Coronary artery (tissue), 2 donors: ENCODE measurements around the gene ANP32A.

Experiments
- DNase-seq: peaks from one replicate; pipeline ENCODE4 v3.0.0-alpha.2; 2017; ENCODE audit warnings: low spot score
- H3K27ac ChIP-seq, 2 donors: fragments of 200-600 bp; sonication (generic); one replicate each; pipeline ENCODE4 v1.5.1; 2016 to 2019
- H3K4me3 ChIP-seq: fragments of 200-600 bp; sonication (generic); 2 replicates; pipeline ENCODE4 v1.5.1; 2016; ENCODE audit warnings: mild to moderate bottlenecking, moderate library complexity
- TF ChIP-seq, protein P1 (sequence below): fragments of 200-600 bp; sonication (generic); IDR thresholded peaks from one replicate; pipeline ENCODE4 v1.5.1; 2019; ENCODE audit warnings: antibody characterized with exemption

ANP32A gene

DNA sequence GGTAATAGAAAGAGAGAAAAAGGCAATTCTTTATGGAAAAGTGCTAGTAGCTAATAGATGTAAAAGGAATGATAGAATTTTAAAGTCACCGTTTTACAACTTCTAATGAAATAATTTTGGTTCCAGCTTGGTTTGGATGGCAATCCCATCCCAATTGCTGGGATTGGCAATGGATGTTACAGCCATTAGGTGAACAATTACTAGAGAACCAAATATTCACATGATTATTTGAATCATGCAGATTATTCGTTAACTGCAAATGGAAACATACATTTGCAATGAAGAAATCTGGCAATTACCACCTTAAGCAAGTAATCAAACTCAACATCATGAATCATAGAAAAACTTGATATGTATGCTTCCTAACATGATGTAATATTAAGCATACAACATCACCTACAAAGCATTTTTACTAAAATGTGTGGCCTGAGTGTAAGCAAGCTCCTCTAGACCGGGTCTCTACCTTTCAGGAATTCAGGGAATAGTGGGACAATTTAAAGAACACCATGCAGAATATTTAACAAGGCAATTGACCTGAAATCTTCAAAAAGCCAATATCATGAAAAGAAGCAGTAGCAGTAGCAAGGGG, 26.2 kb upstream of the ANP32A start:
- TF ChIP-seq, protein P1, sequence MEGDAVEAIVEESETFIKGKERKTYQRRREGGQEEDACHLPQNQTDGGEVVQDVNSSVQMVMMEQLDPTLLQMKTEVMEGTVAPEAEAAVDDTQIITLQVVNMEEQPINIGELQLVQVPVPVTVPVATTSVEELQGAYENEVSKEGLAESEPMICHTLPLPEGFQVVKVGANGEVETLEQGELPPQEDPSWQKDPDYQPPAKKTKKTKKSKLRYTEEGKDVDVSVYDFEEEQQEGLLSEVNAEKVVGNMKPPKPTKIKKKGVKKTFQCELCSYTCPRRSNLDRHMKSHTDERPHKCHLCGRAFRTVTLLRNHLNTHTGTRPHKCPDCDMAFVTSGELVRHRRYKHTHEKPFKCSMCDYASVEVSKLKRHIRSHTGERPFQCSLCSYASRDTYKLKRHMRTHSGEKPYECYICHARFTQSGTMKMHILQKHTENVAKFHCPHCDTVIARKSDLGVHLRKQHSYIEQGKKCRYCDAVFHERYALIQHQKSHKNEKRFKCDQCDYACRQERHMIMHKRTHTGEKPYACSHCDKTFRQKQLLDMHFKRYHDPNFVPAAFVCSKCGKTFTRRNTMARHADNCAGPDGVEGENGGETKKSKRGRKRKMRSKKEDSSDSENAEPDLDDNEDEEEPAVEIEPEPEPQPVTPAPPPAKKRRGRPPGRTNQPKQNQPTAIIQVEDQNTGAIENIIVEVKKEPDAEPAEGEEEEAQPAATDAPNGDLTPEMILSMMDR = no peak
- Histone ChIP-seq H3K4me3 (no peak overlapping the region), H3K27ac (no peak overlapping the region)
- DNase-seq = no peak

DNA sequence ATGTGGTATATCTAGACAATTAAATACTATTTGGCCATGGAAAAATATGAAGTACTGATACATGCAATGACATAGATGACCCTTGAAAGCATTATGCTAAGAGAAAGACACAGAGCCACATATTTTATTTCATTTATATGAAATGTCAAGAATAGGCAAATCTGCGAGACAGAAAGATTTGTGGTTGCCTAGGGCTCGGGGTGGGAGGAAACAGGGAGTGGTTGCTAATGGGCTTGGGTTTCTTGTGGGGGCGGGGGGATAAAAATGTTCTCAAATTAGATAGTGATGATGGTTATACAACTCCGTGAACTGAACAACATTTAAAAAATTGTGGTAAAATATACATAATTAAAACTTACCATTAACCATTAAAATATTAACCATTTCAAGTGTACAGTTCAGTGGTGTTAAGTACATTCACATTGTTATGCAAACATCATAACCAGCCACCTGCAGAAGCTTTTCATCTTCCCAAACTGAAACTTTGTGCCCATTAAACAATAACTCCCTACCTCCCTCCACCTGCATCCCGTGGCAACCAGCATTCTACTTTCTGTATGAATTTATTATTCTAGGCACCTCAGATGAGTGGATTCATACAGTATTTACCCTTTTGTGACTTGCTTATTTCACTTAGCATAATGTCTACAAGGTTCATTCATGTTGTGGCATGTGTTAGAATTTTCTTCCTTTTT, 24.3 kb upstream of the ANP32A start:
- TF ChIP-seq, protein P1 = no peak
- Histone ChIP-seq H3K4me3 (no peak overlapping the region), H3K27ac (no peak overlapping the region)
- no peak for DNase-seq

DNA sequence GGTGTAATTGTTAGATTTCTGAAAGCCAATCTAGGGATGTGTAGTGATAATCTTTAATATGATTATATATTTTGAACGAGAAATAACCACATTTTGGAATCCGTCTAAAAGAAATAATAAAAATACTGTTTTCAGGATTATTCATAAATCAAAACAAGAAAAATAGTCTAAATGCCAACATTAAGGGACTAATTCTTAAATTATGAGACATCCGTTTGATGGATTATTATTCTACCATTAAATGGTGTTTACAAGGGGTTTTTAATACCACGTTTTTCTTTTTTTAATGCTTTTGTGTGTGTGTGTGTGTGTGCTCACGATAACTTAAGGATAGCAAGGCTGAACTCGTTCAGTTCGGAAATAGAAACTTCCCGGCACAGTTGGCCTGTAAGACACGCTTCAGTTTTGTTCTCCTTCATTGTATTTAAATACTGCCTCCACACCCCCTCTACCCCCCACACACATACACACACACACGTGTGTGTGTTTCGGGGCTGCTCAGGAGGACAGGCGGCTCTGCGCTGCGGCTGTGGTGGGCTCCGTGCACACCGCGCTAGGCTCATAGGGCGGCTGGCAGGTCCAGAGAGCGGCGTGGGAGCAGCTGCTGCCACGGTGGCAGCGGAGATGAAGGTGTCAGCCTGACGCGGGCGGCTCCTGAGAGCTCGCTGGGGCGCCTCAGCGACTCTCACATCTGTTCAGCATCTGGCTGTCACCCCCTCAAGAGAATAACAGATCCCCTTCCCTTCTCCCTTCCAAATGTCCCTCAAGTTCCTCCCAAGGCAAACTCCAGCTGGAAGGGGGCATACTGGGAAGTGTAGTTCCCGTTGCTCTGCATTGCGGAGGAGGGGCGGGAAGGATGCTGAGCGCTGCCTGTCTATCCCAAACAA, 23.0 kb upstream of the ANP32A start:
- H3K4me3 ChIP-seq = peak overlapping the region; percentile 67
- TF ChIP-seq, protein P1 = no peak
- H3K27ac ChIP-seq = no peak overlapping the region
- DNase-seq = no peak

DNA sequence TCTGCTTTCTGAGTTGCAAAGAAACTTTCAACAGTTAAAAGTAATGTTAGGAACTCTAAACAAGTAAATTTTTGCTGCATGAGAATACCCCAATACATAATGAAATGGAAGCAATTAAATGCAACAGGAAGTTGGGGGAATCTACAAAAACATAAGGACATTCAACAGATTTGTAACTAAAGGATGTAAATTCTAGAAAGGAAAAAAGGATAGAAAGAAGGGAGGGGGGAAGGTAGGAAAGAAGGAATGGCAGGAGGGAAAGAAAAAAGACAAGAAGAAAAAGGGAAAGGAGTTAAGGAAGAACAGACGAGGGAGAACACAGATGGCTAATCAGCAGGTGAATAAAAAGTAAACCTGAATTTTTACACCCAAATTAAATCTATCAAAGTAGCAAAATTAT, 22.3 kb upstream of the ANP32A start:
- Histone ChIP-seq H3K4me3 (no peak overlapping the region), H3K27ac (no peak overlapping the region)
- TF ChIP-seq, protein P1 = no peak
- DNase-seq = no peak

DNA sequence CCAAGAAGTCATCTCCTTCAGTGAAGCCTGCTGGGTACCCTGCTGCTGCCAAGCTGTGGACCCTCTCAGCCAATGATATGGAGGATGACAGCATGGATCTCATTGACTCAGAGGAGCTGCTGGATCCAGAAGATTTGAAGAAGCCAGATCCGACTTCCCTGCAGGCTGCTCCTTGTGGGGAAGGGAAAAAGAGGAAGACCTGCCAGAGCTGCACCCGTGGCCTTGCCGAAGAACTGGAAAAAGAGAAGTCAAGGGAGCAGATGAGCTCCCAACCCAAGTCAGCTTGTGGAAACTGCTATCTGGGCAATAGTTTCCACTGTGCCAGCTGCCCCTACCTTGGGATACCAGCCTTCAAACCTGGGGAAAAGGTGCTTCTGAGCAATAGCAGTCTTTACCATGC, 13.7 kb upstream of the ANP32A start:
- no peak for DNase-seq
- TF ChIP-seq, protein P1 = no peak
- no peak overlapping the region for H3K27ac ChIP-seq

DNA sequence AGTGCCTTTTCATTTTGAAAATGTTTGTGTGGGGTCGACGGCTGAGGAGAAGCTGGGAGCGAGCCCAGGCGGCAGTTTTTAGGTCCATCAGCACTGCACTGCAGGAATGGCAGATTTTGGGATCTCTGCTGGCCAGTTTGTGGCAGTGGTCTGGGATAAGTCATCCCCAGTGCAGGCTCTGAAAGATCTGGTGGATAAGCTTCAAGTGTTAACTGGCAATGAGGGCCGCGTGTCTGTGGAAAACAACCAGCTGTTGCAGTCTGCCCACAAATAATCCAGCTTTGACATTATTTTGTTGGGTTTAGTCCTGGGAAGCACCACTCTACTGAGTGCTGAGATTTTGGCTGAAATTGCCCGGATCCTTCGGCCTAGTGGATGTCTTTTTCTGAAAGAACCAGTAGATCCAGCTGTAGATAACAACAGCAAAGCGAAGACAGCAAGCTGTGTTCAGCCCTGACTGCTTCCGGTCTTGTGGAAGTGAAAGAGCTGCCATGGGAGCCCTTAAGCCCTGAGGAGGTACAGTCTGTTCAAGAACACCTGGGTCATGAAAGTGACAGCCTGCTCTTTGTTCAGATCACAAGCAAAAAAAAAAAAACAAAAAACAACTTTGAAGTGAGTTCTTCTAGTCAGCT, 13.1 kb upstream of the ANP32A start:
- DNase-seq = no peak
- TF ChIP-seq, protein P1 = no peak
- Histone ChIP-seq H3K4me3 (no peak overlapping the region), H3K27ac (no peak overlapping the region)

More for the DNA sequence above, 13.7 kb upstream of the ANP32A start:
- H3K4me3 ChIP-seq = no peak overlapping the region
